Stimulated activated CD4-positive, alpha-beta T cell treated with anti-CD3 and anti-CD28 coated beads, TNF-alpha, amount 100 ng/mL, for 4 hours (primary cell): Measurements from ENCODE around the gene SLC35F1.

Source experiments
- DNase-seq, 3 experiments: peaks; one replicate each; pipeline ENCODE4 v3.0.0-alpha.2; 2020; ENCODE audit warnings: low read depth in 3 of 3

SLC35F1 gene

GRCh38 chr6:118122801-118123200 lies 215.7 kb downstream of the SLC35F1 start:
- DNase-seq, result no peak

- DNase-seq, result no peak
These were observed 216.5 kb downstream of the SLC35F1 start for GRCh38 chr6:118123503-118124037.

GRCh38 chr6:118124851-118125250 lies 217.8 kb downstream of the SLC35F1 start:
- no peak for DNase-seq

GRCh38 chr6:118128755-118129154 lies 221.7 kb downstream of the SLC35F1 start:
- no peak for DNase-seq

- DNase-seq, result no peak
These were observed 227.1 kb downstream of the SLC35F1 start for GRCh38 chr6:118134206-118134605.

- no peak for DNase-seq
These were observed 227.7 kb downstream of the SLC35F1 start for GRCh38 chr6:118134736-118135135.

- DNase-seq, result no peak
These were observed 228.3 kb downstream of the SLC35F1 start for GRCh38 chr6:118135371-118135770.

GRCh38 chr6:118141211-118141610 lies 234.1 kb downstream of the SLC35F1 start:
- DNase-seq, result no peak

GRCh38 chr6:118146584-118146983 lies 239.5 kb downstream of the SLC35F1 start:
- DNase-seq, result no peak

- no peak for DNase-seq
These were observed 240.4 kb downstream of the SLC35F1 start for GRCh38 chr6:118147511-118147910.

GRCh38 chr6:118148561-118148960 lies 241.5 kb downstream of the SLC35F1 start:
- no peak for DNase-seq

GRCh38 chr6:118152524-118152923 lies 245.5 kb downstream of the SLC35F1 start:
- DNase-seq, result no peak

- no peak for DNase-seq
These were observed 254.3 kb downstream of the SLC35F1 start for GRCh38 chr6:118161343-118161742.

- DNase-seq, result no peak
These were observed 256.5 kb downstream of the SLC35F1 start for GRCh38 chr6:118163542-118163941.

- no peak for DNase-seq
These were observed 258.4 kb downstream of the SLC35F1 start for GRCh38 chr6:118165500-118165899.

- DNase-seq, result no peak
These were observed 261.4 kb downstream of the SLC35F1 start for GRCh38 chr6:118168421-118168820.

GRCh38 chr6:118171852-118172251 lies 264.8 kb downstream of the SLC35F1 start:
- DNase-seq, result no peak

GRCh38 chr6:118174071-118174470 lies 267.0 kb downstream of the SLC35F1 start:
- DNase-seq, result no peak

GRCh38 chr6:118177720-118178119 lies 270.7 kb downstream of the SLC35F1 start:
- no peak for DNase-seq

- no peak for DNase-seq
These were observed 272.0 kb downstream of the SLC35F1 start for GRCh38 chr6:118179048-118179447.

GRCh38 chr6:118186672-118187567 lies 279.9 kb downstream of the SLC35F1 start:
- no peak for DNase-seq

GRCh38 chr6:118187568-118188164 lies 280.6 kb downstream of the SLC35F1 start:
- no peak for DNase-seq

- DNase-seq, result no peak
These were observed 281.5 kb downstream of the SLC35F1 start for GRCh38 chr6:118188561-118188960.
